Muscle layer of duodenum (tissue), 2 donors: Measurements from ENCODE around the gene CHRDL1.
"Not testable (repeated sequence)": the region's sequence is repeated elsewhere in the genome, so short reads cannot be mapped to it uniquely, and the experiment has no call there.

Experiments used
- H3K27ac ChIP-seq: one replicate; pipeline ENCODE4 v1.7.0; 2013; ENCODE audit warnings: mild to moderate bottlenecking, low read length
- H3K27me3 ChIP-seq: one replicate; pipeline ENCODE4 v1.7.0; 2013; ENCODE audit warnings: low read depth, mild to moderate bottlenecking, control low read depth, low read length
- H3K36me3 ChIP-seq, 2 donors: one replicate each; pipeline ENCODE4 v1.7.0; 2013; ENCODE audit warnings: low read length in 2 of 2, control low read depth in 1 of 2, mild to moderate bottlenecking in 1 of 2; ENCODE audit not compliant: insufficient read depth in 2 of 2, control insufficient read depth in 1 of 2
- H3K4me1 ChIP-seq, 2 donors: one replicate each; pipeline ENCODE4 v1.7.0; 2013; ENCODE audit warnings: low read length in 2 of 2, mild to moderate bottlenecking in 2 of 2, control low read depth in 1 of 2, moderate library complexity in 1 of 2; ENCODE audit not compliant: insufficient read depth in 2 of 2, control insufficient read depth in 1 of 2
- H3K4me3 ChIP-seq, 2 donors: one replicate each; pipeline ENCODE4 v1.7.0; 2013; ENCODE audit warnings: low read length in 2 of 2, low read depth in 1 of 2, mild to moderate bottlenecking in 1 of 2
- H3K9me3 ChIP-seq, 2 donors: one replicate each; pipeline ENCODE4 v1.7.0; 2013; ENCODE audit warnings: low read length in 2 of 2, control low read depth in 1 of 2, mild to moderate bottlenecking in 1 of 2; ENCODE audit not compliant: control insufficient read depth in 1 of 2
- donor health status: healthy.

The CHRDL1 gene

GRCh38 chrX:110665223-110666002 lies 130.2 kb downstream of the CHRDL1 start:
- H3K9me3 ChIP-seq, result no peaks in the 10 kb centered on the region
- H3K4me1 ChIP-seq, result no peaks in the 10 kb centered on the region
- no peak overlapping the region for H3K4me3 ChIP-seq
- no peaks in the 10 kb centered on the region for H3K27me3 ChIP-seq
- H3K27ac ChIP-seq, result no peak overlapping the region
- H3K36me3 ChIP-seq, result no peaks in the 10 kb centered on the region

- no peak overlapping the region for H3K27ac ChIP-seq
- H3K27me3 ChIP-seq, result no peaks in the 10 kb centered on the region
- no peaks in the 10 kb centered on the region for H3K36me3 ChIP-seq
- H3K9me3 ChIP-seq, result no peaks in the 10 kb centered on the region
- H3K4me3 ChIP-seq, result no peak overlapping the region
- no peaks in the 10 kb centered on the region for H3K4me1 ChIP-seq
Measured at GRCh38 chrX:110657073-110657472, 138.5 kb downstream of the CHRDL1 start.

GRCh38 chrX:110654280-110654679 lies 141.3 kb downstream of the CHRDL1 start:
- H3K4me1 ChIP-seq, H3K27ac ChIP-seq, H3K9me3 ChIP-seq, H3K36me3 ChIP-seq, H3K27me3 ChIP-seq, H3K4me3 ChIP-seq: not testable (repeated sequence)

- H3K4me3 ChIP-seq, result no peak overlapping the region
- H3K36me3 ChIP-seq, result no peaks in the 10 kb centered on the region
- no peaks in the 10 kb centered on the region for H3K4me1 ChIP-seq
- no peak overlapping the region for H3K27ac ChIP-seq
- H3K27me3 ChIP-seq, result no peaks in the 10 kb centered on the region
- H3K9me3 ChIP-seq, result no peaks in the 10 kb centered on the region
Measured at GRCh38 chrX:110646386-110646785, 149.2 kb downstream of the CHRDL1 start.
